ENCODE results near the gene SEC11C.

The SEC11C gene

DNA sequence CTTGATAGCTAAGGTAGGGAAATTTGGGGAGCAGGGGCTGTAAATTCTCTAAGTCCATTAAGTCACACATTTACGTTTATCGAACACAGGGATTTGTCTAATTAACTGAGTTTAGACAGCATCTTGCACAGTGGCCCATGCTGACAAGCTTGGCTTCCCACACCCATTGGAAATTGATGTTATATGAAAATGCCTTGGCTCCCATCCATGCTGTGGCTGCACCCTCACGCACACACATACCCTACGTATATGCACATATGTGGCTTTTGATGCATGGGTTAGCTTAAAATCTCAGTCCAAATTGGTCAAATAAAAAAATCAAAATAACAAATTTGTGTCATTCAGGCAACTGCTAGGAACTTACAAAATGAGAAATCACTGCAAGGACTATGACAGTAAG, 37.8 kb downstream of the SEC11C start:
- H3K4me3 ChIP-seq (ENCODE audit: low read depth, low read length, poor library complexity, severe bottlenecking) = no peak overlapping the region
- H3K9me3 ChIP-seq (ENCODE audit: low read length) = peaks cover 12% of the 10 kb centered on the region
- no peak overlapping the region for H3K27ac ChIP-seq (ENCODE audit: low read depth, low read length, poor library complexity, severe bottlenecking)
- no peak overlapping the region for H3K9ac ChIP-seq (ENCODE audit: low read length)
- no peaks in the 10 kb centered on the region for H3F3A ChIP-seq (ENCODE audit: insufficient read depth, low read length)
- no peak overlapping the region for H3K4me2 ChIP-seq (ENCODE audit: low read length)
- no peaks in the 10 kb centered on the region for H4K20me1 ChIP-seq (ENCODE audit: insufficient read depth, low read length)
- no peaks in the 10 kb centered on the region for H3K4me1 ChIP-seq (ENCODE audit: insufficient read depth, low read length, severe bottlenecking)
- H3K27me3 ChIP-seq (ENCODE audit: insufficient read depth, low read length) = no peaks in the 10 kb centered on the region
- TF ChIP-seq, protein P1, sequence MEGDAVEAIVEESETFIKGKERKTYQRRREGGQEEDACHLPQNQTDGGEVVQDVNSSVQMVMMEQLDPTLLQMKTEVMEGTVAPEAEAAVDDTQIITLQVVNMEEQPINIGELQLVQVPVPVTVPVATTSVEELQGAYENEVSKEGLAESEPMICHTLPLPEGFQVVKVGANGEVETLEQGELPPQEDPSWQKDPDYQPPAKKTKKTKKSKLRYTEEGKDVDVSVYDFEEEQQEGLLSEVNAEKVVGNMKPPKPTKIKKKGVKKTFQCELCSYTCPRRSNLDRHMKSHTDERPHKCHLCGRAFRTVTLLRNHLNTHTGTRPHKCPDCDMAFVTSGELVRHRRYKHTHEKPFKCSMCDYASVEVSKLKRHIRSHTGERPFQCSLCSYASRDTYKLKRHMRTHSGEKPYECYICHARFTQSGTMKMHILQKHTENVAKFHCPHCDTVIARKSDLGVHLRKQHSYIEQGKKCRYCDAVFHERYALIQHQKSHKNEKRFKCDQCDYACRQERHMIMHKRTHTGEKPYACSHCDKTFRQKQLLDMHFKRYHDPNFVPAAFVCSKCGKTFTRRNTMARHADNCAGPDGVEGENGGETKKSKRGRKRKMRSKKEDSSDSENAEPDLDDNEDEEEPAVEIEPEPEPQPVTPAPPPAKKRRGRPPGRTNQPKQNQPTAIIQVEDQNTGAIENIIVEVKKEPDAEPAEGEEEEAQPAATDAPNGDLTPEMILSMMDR (IDR thresholded peaks at IDR 0.05; ENCODE audit: low read length) = no peak
- TF ChIP-seq EZH2 (IDR thresholded peaks at IDR 0.05; ENCODE audit: borderline replicate concordance, low read length) = no peak
- H3K79me2 ChIP-seq (ENCODE audit: insufficient read depth, low read length) = no peaks in the 10 kb centered on the region
- no peaks in the 10 kb centered on the region for H3K36me3 ChIP-seq (ENCODE audit: insufficient read depth, low read length)
- H2AFZ ChIP-seq (ENCODE audit: low read length) = no peak overlapping the region
- H3K9me2 ChIP-seq (ENCODE audit: low read depth, low read length) = no peaks in the 10 kb centered on the region

DNA sequence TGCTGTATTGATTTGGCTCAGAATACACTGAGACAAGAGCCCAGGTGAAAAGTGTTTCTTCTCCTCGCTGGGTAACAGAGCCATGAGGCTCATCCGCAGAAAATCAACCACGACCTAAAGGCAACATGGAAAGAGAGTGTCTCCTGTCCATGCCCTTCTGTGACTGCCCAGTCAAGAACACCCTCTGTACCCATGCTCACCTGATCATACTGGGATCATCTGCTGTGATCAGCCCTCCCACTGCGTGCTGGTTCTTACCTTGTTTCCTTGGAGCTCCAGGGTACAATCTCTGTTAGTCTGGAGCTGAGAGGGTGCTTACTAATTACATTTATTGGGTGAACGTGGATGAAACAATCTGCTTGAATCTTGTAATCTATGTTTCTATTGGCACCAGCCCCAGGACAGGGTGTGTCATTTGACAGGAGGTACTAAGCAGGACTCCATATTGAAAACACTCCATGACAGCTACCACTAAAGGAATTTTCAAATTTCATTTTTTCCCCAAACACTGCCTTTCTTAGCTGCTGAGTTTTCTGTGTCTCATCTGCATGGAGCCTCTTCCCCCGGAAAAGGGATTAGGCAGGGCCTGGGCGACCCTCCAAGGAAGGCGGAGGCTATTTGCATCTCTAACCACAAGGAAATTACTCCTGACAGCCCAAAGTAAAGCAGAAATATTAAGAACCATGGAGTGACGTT, 40.6 kb downstream of the SEC11C start:
- H3K4me2 ChIP-seq (ENCODE audit: low read length) = no peak overlapping the region
- H3F3A ChIP-seq (ENCODE audit: insufficient read depth, low read length) = no peaks in the 10 kb centered on the region
- no peaks in the 10 kb centered on the region for H3K9me3 ChIP-seq (ENCODE audit: low read length)
- no peak overlapping the region for H3K27ac ChIP-seq (ENCODE audit: low read depth, low read length, poor library complexity, severe bottlenecking)
- no peaks in the 10 kb centered on the region for H3K27me3 ChIP-seq (ENCODE audit: insufficient read depth, low read length)
- H4K20me1 ChIP-seq (ENCODE audit: insufficient read depth, low read length) = no peaks in the 10 kb centered on the region
- H3K79me2 ChIP-seq (ENCODE audit: insufficient read depth, low read length) = no peaks in the 10 kb centered on the region
- H3K9ac ChIP-seq (ENCODE audit: low read length) = no peak overlapping the region
- H3K4me1 ChIP-seq (ENCODE audit: insufficient read depth, low read length, severe bottlenecking) = no peaks in the 10 kb centered on the region
- no peaks in the 10 kb centered on the region for H3K9me2 ChIP-seq (ENCODE audit: low read depth, low read length)
- H2AFZ ChIP-seq (ENCODE audit: low read length) = no peak overlapping the region
- TF ChIP-seq EZH2 (IDR thresholded peaks at IDR 0.05; ENCODE audit: borderline replicate concordance, low read length) = no peak
- no peak overlapping the region for H3K4me3 ChIP-seq (ENCODE audit: low read depth, low read length, poor library complexity, severe bottlenecking)
- H3K36me3 ChIP-seq (ENCODE audit: insufficient read depth, low read length) = no peaks in the 10 kb centered on the region

DNA sequence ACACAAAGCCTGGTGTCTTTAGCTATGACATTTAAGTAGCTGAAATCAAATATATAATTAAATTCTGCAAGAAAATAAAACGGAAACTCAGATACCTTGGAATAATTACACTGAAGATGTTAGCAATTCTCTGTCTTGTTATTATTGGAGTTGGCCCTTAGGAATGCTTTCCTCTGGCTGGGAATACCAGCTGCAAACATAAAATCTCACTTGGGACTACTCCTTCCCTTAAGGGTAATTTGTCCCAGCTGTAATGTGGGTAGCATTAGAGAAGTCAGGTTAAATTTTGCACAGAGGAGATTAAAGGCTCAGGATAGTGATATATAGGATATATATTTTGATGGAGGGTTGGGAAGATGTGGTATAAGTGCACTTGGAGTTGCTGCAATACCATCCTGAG, 43.0 kb downstream of the SEC11C start:
- TF ChIP-seq, protein P1 (IDR thresholded peaks at IDR 0.05; ENCODE audit: low read length) = no peak
- TF ChIP-seq EZH2 (IDR thresholded peaks at IDR 0.05; ENCODE audit: borderline replicate concordance, low read length) = no peak
- Histone ChIP-seq H3F3A (ENCODE audit: insufficient read depth, low read length) (no peaks in the 10 kb centered on the region), H3K9ac (ENCODE audit: low read length) (no peak overlapping the region), H2AFZ (ENCODE audit: low read length) (no peak overlapping the region), H3K4me3 (ENCODE audit: low read depth, low read length, poor library complexity, severe bottlenecking) (no peak overlapping the region), H3K9me3 (ENCODE audit: low read length) (no peaks in the 10 kb centered on the region), H3K4me2 (ENCODE audit: low read length) (no peak overlapping the region), H3K27me3 (ENCODE audit: insufficient read depth, low read length) (no peaks in the 10 kb centered on the region), H3K4me1 (ENCODE audit: insufficient read depth, low read length, severe bottlenecking) (no peaks in the 10 kb centered on the region), H3K27ac (ENCODE audit: low read depth, low read length, poor library complexity, severe bottlenecking) (no peak overlapping the region), H3K9me2 (ENCODE audit: low read depth, low read length) (no peaks in the 10 kb centered on the region), H3K79me2 (ENCODE audit: insufficient read depth, low read length) (no peaks in the 10 kb centered on the region), H3K36me3 (ENCODE audit: insufficient read depth, low read length) (no peaks in the 10 kb centered on the region), H4K20me1 (ENCODE audit: insufficient read depth, low read length) (no peaks in the 10 kb centered on the region)

DNA sequence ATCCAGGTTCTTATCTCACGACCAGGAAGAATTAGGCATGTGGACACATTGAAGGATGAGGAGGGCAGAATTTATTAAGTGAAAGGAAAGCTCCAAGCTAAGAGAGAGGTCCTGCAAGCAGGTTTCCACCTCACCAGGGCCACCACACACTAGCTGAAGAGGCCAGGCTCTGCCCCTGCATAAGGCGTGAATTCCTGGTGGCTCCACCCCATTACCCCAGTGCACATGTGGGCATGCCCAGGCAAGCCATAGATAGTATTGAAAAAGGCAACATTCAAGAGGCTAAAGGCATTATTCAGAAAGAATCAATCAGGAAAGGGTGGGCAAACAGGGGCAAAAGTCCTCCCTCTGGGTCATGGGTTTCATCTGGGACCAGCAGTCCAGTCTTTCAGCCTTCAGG, 49.3 kb downstream of the SEC11C start:
- Histone ChIP-seq H3K9me2 (ENCODE audit: low read depth, low read length) (no peaks in the 10 kb centered on the region), H3K36me3 (ENCODE audit: insufficient read depth, low read length) (no peaks in the 10 kb centered on the region), H3K27me3 (ENCODE audit: insufficient read depth, low read length) (no peaks in the 10 kb centered on the region), H3K9ac (ENCODE audit: low read length) (no peak overlapping the region), H4K20me1 (ENCODE audit: insufficient read depth, low read length) (no peaks in the 10 kb centered on the region), H3K4me2 (ENCODE audit: low read length) (no peak overlapping the region), H3F3A (ENCODE audit: insufficient read depth, low read length) (no peaks in the 10 kb centered on the region), H3K4me3 (ENCODE audit: low read depth, low read length, poor library complexity, severe bottlenecking) (no peak overlapping the region), H3K4me1 (ENCODE audit: insufficient read depth, low read length, severe bottlenecking) (no peaks in the 10 kb centered on the region), H3K79me2 (ENCODE audit: insufficient read depth, low read length) (no peaks in the 10 kb centered on the region), H3K27ac (ENCODE audit: low read depth, low read length, poor library complexity, severe bottlenecking) (no peak overlapping the region), H2AFZ (ENCODE audit: low read length) (no peak overlapping the region), H3K9me3 (ENCODE audit: low read length) (no peaks in the 10 kb centered on the region)
- TF ChIP-seq, protein P1 (IDR thresholded peaks at IDR 0.05; ENCODE audit: low read length) = no peak
- no peak for TF ChIP-seq EZH2 (IDR thresholded peaks at IDR 0.05; ENCODE audit: borderline replicate concordance, low read length)
